ENCODE results near the gene GNG7. TPM values are rescaled to one million over a fixed set of nuclear protein-coding genes. Genes with fewer than 3 reads are reported as not detected.

The GNG7 gene
- total RNA-seq, 4 donors from 2014 or later: 1.3 to 3.9 (median 1.8) TPM

- DNase-seq (ENCODE audit: low spot score) (no peak), ATAC-seq (ENCODE audit: low FRiP score) (no peak)
- no peak for TF ChIP-seq CTCF (IDR thresholded peaks at IDR 0.05)
Observed at GRCh38 chr19:2726904-2727639, 24.6 kb upstream of the GNG7 start.

- no peak for ATAC-seq (ENCODE audit: low FRiP score)
- TF ChIP-seq CTCF (IDR thresholded peaks at IDR 0.05): no peak
- DNase-seq (ENCODE audit: low spot score): no peak
Observed at GRCh38 chr19:2726160-2726855, 23.8 kb upstream of the GNG7 start.

- TF ChIP-seq CTCF (IDR thresholded peaks at IDR 0.05): no peak
- DNase-seq (ENCODE audit: low spot score) (no peak), ATAC-seq (ENCODE audit: low FRiP score) (no peak)
Observed at GRCh38 chr19:2724148-2724557, 21.7 kb upstream of the GNG7 start.

GRCh38 chr19:2723747-2724146 is 21.3 kb upstream of the GNG7 start:
- DNase-seq (ENCODE audit: low spot score) (no peak), ATAC-seq (ENCODE audit: low FRiP score) (no peak)
- TF ChIP-seq CTCF (IDR thresholded peaks at IDR 0.05): no peak

GRCh38 chr19:2723345-2723715 is 20.8 kb upstream of the GNG7 start:
- no peak for DNase-seq (ENCODE audit: low spot score)
- ATAC-seq (ENCODE audit: low FRiP score): no peak
- no peak for TF ChIP-seq CTCF (IDR thresholded peaks at IDR 0.05)

GRCh38 chr19:2722541-2723344 is 20.2 kb upstream of the GNG7 start:
- peak; percentile 48 for DNase-seq (ENCODE audit: low spot score)
- ATAC-seq (ENCODE audit: low FRiP score): peak; percentile 94
- no peak for TF ChIP-seq CTCF (IDR thresholded peaks at IDR 0.05)
